GM10847 (cell line): ENCODE results near the gene FABP3.

ENCODE experiments used
- POLR2A ChIP-seq: IDR thresholded peaks from 2 replicates; pipeline ENCODE4 v1.6.1; 2011; ENCODE audit not compliant: insufficient read length; ENCODE audit errors: extremely low read depth

The FABP3 gene

GRCh38 chr1:31382379-31382989 is 9.6 kb upstream of the FABP3 start:
- TF ChIP-seq POLR2A, result no peak

DNA sequence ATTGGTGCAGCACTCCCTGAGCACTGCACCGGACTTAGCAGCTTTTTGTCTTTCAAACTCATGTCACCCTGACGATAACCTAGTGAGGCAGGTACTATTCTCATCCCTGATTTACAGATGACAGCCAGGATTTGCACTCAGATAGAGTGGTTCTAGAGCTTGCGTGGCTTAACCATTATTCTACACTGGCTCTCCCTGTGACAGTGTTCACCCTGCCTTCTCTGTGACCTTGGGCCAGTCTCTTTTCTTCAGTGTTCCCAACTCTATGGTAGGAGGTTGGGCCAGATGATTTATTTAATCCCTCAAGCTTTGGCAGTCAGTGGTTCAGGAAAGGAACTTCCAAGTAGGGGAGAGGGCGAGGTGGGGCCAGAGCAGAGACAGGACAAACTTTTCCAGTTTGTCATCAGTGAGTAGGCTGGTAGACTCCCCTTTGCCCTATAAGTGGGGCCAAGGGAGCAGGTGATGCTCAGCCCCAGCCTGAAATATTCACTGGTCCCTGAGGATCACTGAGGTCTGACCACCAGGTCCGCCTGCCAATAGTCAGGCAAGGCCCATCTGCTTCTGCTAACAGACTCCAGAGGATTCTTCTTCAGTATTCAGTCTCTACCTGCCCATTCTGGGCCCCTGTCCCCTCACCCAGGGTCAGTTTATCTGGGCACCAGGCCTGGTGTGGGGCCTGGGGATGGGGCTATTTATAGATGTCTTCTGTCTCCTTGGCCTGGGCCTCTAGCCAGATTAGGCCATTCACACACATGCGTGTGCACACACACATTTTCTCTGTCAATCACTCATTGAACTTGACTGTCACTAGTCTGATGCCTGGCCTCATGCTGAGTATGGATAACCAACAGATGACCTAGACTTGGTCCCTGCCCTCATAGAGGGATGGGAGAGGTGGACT is 8.8 kb upstream of the FABP3 start:
- no peak for TF ChIP-seq POLR2A

DNA sequence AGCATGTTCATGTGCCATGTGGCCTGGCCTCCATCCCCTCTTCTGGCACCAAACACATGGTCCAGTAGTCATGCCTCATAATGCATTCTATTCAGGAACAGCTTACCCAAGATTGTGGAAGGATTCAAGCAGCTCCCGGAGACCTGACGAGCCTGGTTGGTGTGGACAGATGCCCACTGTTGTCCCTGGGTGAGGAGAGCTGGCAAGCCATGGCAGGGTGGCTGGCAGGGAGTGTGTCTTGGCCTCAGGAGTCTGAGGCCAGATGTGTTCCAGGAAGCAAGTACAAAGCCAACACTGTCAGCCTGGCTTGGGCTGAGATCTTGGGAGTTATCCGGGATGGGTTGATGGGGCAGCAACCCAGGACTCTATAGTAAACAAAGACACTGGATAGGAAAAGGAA is 7.3 kb upstream of the FABP3 start:
- TF ChIP-seq POLR2A, result no peak

DNA sequence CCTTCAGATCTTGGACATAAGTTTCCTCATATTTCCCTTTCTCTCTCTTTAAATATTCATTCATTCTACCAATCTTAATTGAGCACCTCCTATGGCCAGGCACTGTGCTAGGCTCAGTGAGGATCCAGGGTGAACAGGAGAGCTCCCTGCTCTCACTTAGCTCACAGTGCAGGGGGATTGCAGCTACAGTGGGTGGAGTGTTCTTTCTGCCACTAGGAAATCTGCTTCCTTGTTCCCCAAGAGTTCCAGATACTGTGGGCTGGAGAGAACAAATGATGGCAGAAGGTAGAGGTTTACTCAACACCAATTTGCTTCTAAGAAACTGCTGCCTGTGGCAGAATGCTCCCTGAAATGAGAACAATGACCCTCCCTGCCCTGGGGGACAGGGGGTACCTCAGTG is 5.1 kb upstream of the FABP3 start:
- TF ChIP-seq POLR2A, result no peak

DNA sequence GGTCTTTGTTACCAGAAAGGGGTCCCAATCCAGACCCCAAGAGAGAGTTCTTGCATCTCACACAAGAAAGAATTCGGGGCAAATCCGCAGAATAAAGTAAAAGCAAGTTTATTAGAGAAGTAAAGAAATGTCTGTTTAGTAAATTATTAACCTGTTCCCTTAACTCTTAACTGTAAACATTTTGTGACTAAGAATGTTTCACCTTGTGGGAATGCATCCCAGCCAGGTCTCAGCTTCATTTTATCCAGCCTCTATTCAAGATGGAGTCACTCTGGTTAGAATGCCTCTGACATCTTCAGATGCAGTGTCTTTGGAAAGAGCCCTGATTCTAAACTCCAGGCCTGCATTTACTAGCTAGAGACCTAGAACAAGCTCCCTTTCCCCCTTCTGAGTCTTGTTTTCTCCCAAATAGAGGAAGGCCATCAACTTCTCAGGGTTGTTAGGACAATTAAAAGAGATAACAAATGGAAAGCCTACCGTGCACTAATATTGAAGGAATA is 4.5 kb upstream of the FABP3 start:
- no peak for TF ChIP-seq POLR2A

GRCh38 chr1:31376375-31377134 is 3.7 kb upstream of the FABP3 start:
- TF ChIP-seq POLR2A, result no peak

DNA sequence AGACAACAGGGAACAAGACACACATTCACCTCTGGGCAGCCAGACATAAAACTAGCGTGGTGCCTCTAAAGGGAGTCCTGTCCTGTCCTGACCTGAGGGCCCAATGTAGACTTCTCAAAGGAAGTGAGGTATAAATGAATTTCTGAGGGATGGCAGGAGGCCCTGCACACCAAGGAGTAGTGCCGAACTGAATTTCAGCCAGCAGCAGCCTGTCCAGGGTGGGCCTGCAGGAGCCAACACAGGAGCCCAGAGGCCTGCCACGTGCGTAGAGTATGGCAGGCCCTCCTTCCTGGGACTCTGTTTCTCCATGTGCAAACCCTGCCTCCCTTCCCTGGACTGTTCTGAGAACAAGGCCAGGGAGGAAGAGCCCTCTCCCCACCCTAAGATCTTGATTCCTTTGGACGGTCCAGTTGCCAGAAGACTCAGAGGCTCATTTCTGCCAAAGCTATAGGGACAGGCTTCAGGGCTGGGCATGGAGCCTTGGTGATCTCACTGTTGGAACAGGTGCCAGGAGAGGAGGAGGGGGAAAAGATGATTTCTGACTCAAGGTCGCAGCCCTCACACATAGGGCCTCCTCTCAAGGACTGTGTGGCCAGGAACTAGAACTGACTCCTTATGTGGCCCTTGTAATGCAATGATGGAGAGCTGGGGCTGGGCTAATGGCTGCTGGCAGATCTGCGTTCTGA is 1.8 kb upstream of the FABP3 start:
- no peak for TF ChIP-seq POLR2A

- TF ChIP-seq POLR2A, result no peak
Observed at GRCh38 chr1:31373897-31374486, 1.1 kb upstream of the FABP3 start.

- no peak for TF ChIP-seq POLR2A
Observed at GRCh38 chr1:31372751-31373055, 173 bp downstream of the FABP3 start.

DNA sequence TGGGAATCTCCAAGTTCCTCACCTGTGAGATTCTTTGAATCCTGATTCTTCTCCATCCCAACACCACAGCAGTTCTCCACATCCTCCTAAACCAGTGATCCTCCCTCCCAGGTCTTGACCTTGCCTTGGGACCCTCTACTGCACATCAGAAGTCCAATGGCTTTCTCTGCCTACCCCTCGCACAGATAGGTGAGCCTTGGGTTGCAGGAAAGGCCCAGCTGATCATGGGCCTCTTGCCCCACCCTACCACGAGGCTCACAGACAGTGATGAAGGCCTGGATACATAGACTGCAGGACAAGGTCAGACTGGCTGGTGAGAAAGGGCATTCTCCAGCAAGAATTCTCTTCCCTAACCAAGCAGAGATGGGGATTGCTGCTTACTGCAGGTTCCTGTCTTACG is 825 bp downstream of the FABP3 start:
- no peak for TF ChIP-seq POLR2A

GRCh38 chr1:31371121-31371959 is 1.5 kb downstream of the FABP3 start:
- TF ChIP-seq POLR2A, result no peak

DNA sequence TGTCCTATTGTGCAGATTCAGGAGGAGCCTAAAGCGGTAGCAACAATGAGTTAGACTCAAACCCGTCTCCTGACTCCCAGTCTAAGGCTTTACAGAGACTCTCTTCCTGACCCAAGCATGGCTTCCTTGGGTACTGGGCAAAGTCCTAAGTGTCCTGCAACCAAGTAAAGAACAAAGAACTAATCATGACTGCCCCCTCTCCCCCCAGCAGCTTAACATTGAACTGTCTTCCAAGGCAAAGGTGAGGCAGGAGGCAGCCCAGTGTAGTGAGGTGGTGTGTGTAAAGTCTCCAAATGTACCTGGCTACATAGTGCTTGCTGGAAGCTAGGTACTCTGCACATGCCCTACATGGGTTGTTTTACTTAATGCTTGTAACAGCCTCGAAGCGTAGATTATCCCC is 2.3 kb downstream of the FABP3 start:
- TF ChIP-seq POLR2A, result no peak

GRCh38 chr1:31370021-31370420 is 2.9 kb downstream of the FABP3 start:
- no peak for TF ChIP-seq POLR2A

DNA sequence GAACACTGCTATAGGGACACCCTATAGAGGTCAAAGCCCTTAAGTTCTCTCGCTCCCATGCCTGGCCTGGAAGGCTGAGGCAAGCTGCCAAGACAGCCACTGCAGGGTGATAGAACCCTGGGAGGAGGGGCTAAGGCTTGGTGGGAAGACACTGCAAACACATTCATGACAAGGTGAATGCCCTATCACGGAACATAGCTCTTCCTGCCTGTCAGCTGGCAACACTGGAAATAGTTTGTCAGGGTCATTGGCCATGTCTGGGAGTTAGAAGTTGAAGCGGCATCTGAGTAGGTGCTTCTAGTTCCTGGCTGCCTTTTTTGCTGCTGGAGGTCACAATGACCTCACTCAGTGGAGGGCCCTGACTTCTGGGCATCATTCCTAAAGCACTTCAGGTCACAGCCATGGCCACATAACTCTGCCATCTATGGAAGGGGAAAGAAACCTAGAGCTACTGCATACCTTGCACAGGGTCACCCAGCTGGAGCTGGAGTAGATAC is 4.2 kb downstream of the FABP3 start:
- no peak for TF ChIP-seq POLR2A
